HUDEP-2 (cell line): Measurements from ENCODE around the gene RYR2.
A peak's percentile ranks its signal among the peaks of the same experiment; 100 is the strongest.

Experiments used
- DNase-seq, 76 experiments: peaks; one replicate each; lab custom pipeline; 2025; ENCODE audit not compliant: unreplicated experiment in 76 of 76; lab: John Stamatoyannopoulos, UW

Gene RYR2

DNA sequence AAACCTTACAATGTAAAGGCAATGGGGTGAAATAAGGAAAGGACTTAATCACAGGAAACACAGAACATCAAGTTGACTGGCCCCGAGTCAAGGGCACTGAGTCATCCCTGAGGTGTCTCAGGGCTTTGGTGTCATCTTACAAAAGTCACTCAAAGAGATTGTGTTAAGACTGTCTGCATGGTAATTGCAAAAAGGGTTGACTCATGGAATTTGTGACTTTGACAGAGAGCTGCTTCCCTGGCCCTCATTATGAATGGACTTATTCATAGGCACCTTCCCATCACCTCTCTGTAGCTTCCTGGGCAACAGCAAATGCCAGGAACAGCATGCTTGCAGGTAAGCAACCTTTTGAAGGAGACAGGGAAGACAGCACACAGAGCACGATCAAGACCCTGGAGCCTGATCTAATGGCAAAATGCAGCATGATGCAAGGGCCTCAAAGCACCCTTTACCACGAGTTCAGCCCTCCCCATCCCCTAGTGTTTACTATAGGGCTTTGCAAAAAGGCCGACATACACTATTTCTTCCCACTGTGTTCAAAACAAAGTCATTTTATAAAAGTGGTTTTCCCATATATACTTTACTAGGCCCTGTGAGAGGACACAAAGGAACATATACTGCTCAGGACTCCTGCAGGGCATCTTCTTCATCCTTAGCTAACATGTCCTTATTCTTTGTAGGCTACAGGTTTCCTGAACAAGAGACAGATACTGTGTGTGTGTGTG is 831.7 kb downstream of the RYR2 start:
- DNase-seq: peak in 1 of 76 experiments; percentile 1

DNA sequence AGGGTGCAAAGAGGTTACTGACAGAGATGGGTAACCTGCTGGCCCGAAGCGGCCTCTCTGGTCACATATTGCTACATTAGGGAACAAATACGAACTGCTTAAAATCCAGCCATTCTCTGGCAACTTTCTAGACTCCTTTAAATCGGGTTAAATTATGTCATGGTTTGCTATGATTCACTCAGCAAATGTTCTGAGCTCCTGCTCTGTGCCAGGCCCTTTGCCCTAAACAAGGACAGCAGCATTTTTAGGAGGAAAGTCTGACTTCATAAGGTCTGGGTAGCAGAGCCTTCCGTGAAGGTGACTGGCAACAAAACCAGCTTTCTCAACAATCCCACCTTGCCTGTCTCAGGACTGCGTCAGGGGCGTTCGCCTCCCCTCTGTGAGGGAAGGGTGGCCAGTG is 833.3 kb downstream of the RYR2 start:
- DNase-seq: no peak

DNA sequence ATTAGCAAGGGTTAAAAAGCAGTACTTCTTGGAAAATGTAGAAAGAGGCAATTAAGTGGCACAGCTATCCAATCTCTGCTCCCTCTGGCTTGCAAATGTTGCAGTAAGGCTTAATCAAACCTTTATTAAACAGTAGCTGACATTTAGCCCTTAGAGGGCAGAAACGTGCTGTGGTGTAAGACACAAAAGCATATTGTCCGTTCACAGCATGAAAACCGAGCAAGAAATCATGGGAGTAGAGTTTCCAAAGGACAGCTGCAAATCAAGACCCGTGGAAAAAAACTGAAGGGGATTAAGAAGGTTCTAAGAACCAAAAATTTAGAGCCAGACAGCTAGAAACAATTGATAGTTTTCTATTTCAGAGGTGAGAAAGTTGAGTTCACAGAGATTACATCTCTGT is 835.6 kb downstream of the RYR2 start:
- no peak for DNase-seq

DNA sequence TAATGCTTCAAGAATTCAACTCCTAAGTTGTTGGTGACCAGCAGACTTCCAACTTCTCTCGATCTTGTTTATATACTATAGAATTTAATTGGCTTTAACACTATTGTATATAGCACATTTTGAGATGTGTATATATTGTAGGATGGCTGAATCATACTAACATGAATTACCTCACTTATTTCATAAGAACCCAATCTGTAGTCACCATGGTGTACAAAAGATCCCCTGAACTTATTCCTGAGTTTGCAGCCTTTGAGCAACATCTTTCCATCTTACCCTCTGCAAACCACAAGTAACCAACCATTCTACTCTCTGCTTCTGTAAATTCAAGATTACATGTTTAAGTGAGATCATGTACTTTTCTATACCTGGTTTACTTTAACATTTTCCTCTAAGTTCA is 836.4 kb downstream of the RYR2 start:
- no peak for DNase-seq

DNA sequence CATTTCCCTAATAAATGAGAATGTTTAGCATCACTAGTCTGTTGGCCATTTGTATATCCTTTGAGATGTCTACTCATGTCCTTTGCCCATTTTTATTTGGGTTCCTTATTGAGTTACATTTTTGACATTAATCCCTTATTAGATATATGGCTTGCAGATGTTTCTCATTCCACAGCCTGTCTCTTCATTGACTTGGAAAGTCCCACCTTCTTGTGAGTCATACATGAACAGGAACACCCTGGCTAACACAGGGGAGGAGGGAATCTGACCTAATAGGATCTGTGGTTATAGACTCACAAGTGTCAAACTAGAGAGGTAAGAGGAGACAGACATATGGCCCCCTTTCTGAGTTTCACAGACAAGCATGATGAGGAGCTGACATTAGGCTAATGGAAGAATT is 837.2 kb downstream of the RYR2 start:
- DNase-seq: no peak
